ENCODE data around the gene TXLNB.
"Not testable (repeated sequence)": the region's sequence is repeated elsewhere in the genome, so short reads cannot be mapped to it uniquely, and the experiment has no call there.

Gene TXLNB

GRCh38 chr6:139265512-139266190 lies 26.1 kb downstream of the TXLNB start:
- no peak for DNase-seq

- no peak for DNase-seq
Observed at GRCh38 chr6:139262519-139263300, 29.1 kb downstream of the TXLNB start.

- no peak for DNase-seq
Observed at GRCh38 chr6:139257821-139258398, 33.9 kb downstream of the TXLNB start.

GRCh38 chr6:139257291-139257690 lies 34.5 kb downstream of the TXLNB start:
- no peak for DNase-seq

DNA sequence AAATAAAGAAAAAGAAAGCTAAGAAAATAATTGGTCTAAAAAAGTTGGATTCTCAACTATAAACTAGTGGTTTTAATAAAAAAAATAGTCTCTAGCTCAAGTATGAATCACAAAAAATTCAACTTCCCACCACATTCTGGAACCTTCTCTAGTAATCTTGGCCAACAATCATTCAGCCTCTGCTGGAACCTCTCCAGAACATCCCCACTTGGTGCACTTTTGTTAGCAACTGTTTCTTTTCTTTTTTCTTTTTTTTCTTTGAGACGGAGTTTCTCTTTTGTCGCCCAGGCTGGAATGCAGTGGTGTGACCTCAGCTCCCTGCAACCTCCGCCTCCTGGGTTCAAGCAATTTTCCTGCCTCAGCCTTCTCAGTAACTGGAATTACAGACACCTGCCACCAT lies 35.7 kb downstream of the TXLNB start:
- DNase-seq, result no peak

- no peak for DNase-seq
Observed at GRCh38 chr6:139254196-139254595, 37.6 kb downstream of the TXLNB start.

DNA sequence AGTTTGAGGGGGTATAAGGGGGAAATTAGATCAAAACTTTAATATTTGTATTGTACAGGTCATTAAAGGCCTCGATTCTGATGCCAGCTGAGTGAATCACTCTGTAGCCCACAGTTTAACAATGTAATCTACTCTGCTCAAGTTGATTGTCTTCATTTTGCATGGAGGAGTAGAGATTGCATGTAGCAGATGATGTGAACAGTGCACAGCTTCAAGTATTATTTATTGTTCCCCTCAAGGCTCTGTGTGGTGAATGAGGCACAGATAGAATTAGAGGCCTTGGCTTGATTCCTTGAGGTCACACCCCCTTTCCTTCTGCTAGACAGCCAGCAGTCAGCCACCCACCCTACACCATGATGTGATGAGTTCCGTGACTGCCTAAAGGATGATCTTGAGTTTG lies 38.1 kb downstream of the TXLNB start:
- DNase-seq, result no peak

- DNase-seq, result no peak
Observed at GRCh38 chr6:139251691-139252390, 40.0 kb downstream of the TXLNB start.

GRCh38 chr6:139251045-139251690 lies 40.6 kb downstream of the TXLNB start:
- no peak for DNase-seq

GRCh38 chr6:139250296-139251044 lies 41.3 kb downstream of the TXLNB start:
- peak; percentile 55 for DNase-seq

GRCh38 chr6:139249395-139249794 lies 42.4 kb downstream of the TXLNB start:
- peak; percentile 81 for DNase-seq

- DNase-seq, result no peak
Observed at GRCh38 chr6:139248911-139249310, 42.9 kb downstream of the TXLNB start.

DNA sequence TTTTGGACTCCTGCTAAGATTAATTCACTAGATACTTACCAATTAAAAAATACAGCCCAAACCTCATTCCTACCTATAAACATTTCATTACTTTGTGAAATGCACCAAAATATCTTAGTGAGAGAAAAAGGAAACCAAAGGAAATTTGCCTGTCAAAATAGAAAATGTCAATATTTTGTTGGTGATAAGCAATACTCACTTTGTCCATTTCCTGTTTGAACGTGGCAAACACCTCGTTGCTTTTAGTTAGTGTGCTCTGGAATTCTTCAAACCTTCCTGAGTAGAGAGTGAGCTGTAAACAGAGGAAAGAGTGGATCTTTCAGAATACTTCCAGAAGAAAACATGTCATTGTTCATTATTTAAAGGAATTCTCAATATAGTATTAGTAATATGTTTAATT lies 44.2 kb downstream of the TXLNB start:
- DNase-seq, result no peak

DNA sequence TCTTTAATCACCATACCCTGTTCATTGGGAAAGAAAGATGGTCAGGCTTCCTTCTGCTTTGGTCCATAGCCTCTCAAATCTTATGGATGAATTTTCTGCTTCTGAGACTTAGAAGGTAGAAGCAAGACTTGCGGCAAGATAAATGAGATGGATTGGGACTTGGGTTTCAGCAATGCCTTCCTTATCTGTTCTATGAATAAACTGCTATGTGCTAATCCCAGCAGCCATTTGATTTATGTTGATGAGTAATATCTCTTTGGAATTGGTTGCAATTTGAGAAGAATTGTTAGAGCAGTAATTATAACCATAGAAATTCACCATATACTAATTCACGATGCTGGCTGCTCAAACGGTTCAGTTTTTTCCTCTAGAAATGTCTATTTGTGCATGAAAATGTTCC lies 48.3 kb downstream of the TXLNB start:
- DNase-seq, result no peak

- no peak for DNase-seq
Observed at GRCh38 chr6:139242457-139243240, 49.1 kb downstream of the TXLNB start.

- no peak for DNase-seq
Observed at GRCh38 chr6:139240161-139241010, 51.4 kb downstream of the TXLNB start.

GRCh38 chr6:139239064-139239463 lies 52.7 kb downstream of the TXLNB start:
- DNase-seq, result no peak

GRCh38 chr6:139236105-139236504 lies 55.7 kb downstream of the TXLNB start:
- DNase-seq, result no peak

DNA sequence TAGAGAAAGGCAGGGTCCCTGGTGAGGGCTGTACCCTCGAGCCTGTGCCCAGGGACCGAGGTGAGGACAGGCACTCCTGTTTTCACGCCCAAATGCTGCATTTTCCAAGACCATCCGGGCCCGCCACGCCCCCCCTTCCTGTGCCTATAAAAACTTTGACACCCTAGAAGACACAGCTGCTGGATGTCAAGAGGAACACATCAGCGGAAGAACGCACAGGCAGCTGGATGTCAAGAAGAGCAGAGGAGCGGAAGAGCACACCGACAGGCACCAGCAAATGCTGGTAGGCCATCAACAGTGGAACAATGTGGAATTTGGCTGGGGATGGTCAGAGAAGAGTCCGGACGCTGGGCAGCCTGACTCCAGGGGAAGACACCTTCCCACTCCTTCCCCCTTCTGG lies 56.1 kb downstream of the TXLNB start:
- DNase-seq, result no peak

DNA sequence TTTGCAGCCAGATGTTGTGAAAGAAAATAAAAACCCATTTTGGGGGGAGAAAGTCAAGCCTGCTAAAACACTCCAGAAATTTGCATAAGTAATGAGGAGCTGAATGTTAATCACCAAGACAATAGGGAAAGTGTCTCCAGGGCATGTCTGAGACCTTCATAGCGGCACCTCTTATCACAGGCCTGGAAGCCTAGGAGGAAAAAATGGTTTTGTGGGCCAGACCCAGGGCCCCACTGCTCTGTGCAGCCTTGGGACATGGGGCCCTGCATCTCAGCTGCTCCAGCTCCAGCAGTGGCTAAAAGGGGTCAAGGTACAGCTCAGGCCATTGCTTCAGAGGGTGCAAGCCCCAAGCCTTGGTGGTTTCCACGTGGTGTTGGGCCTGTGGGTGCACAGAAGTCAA lies 57.6 kb downstream of the TXLNB start:
- DNase-seq, result not testable (repeated sequence)

Measured in hematopoietic multipotent progenitor cell treated with erythropoietin and hydrocortisone succinate and interleukin-3 and kit ligand, for 8 days (in vitro differentiated cells).